GM23338 (cell line): ENCODE results near the gene TJP1. TPM values are rescaled to one million over a fixed set of nuclear protein-coding genes. Genes with fewer than 3 reads are reported as not detected.

ENCODE experiments used
- ATAC-seq: fragments of 200-7000 bp; cut with Tn5 transposase; 3 replicates; pipeline ENCODE4 v1.9.1; 2020
- DNase-seq: peaks from one replicate; pipeline ENCODE4 v3.0.0-alpha.2; 2015; ENCODE audit warnings: low spot score
- H2AFZ ChIP-seq: fragments of 200-600 bp; sonication (generic); 2 replicates; pipeline ENCODE4 v1.8.0; 2016; ENCODE audit warnings: antibody characterized with exemption, mild to moderate bottlenecking, moderate library complexity
- H3F3A ChIP-seq: fragments of 200-600 bp; sonication (generic); replicated peaks from 2 replicates; pipeline ENCODE4 v1.8.0; 2017; ENCODE audit warnings: antibody characterized with exemption, mixed run types, low read depth
- H3K27ac ChIP-seq: fragments of 200-600 bp; sonication (generic); 2 replicates; pipeline ENCODE4 v1.6.1; 2016; ENCODE audit warnings: low read depth
- H3K27me3 ChIP-seq: fragments of 200-600 bp; sonication (generic); 2 replicates; pipeline ENCODE4 v1.8.0; 2016; ENCODE audit warnings: mild to moderate bottlenecking, mixed run types, moderate library complexity; ENCODE audit not compliant: insufficient read depth
- H3K36me3 ChIP-seq: fragments of 200-600 bp; sonication (generic); 2 replicates; pipeline ENCODE4 v1.8.0; 2016; ENCODE audit warnings: mild to moderate bottlenecking; ENCODE audit not compliant: insufficient read depth
- H3K4me1 ChIP-seq: fragments of 200-600 bp; sonication (generic); 2 replicates; pipeline ENCODE4 v1.8.0; 2016; ENCODE audit warnings: mild to moderate bottlenecking, moderate library complexity; ENCODE audit not compliant: insufficient read depth
- H3K4me2 ChIP-seq: fragments of 200-600 bp; sonication (generic); 2 replicates; pipeline ENCODE4 v1.7.1; 2017; ENCODE audit warnings: mixed run types
- H3K4me3 ChIP-seq: fragments of 200-600 bp; sonication (generic); 2 replicates; pipeline ENCODE4 v1.6.1; 2016; ENCODE audit warnings: mixed run types
- H3K79me2 ChIP-seq: fragments of 200-600 bp; sonication (generic); replicated peaks from 2 replicates; pipeline ENCODE4 v1.8.0; 2017; ENCODE audit warnings: mild to moderate bottlenecking; ENCODE audit not compliant: insufficient read depth
- H3K9me2 ChIP-seq: fragments of 200-600 bp; sonication (generic); 2 replicates; pipeline ENCODE4 v1.8.0; 2017; ENCODE audit not compliant: insufficient read depth
- H4K20me1 ChIP-seq: fragments of 200-600 bp; sonication (generic); replicated peaks from 2 replicates; pipeline ENCODE4 v1.8.0; 2017; ENCODE audit warnings: mild to moderate bottlenecking; ENCODE audit not compliant: insufficient read depth
- H3K27ac Mint-ChIP-seq: 2 replicates; pipeline ENCODE4 v1.8.0; 2020; ENCODE audit warnings: inconsistent platforms, mild to moderate bottlenecking, moderate library complexity, mixed read lengths
- H3K27me3 Mint-ChIP-seq: 3 replicates; pipeline ENCODE4 v1.8.0; 2022; ENCODE audit warnings: low read depth, mild to moderate bottlenecking, moderate library complexity, mixed read lengths, inconsistent platforms; ENCODE audit not compliant: insufficient read depth, poor library complexity
- H3K36me3 Mint-ChIP-seq: 3 replicates; pipeline ENCODE4 v1.8.0; 2021; ENCODE audit warnings: low read depth, mild to moderate bottlenecking, inconsistent platforms, moderate library complexity, mixed read lengths
- H3K4me1 Mint-ChIP-seq: 3 replicates; pipeline ENCODE4 v1.8.0; 2020; ENCODE audit warnings: mild to moderate bottlenecking, inconsistent platforms, mixed read lengths
- H3K4me3 Mint-ChIP-seq: 3 replicates; pipeline ENCODE4 v1.8.0; 2021; ENCODE audit warnings: moderate library complexity, mild to moderate bottlenecking, inconsistent platforms, mixed read lengths
- H3K9me3 Mint-ChIP-seq: 3 replicates; pipeline ENCODE4 v1.8.0; 2020; ENCODE audit warnings: moderate library complexity, mild to moderate bottlenecking, inconsistent platforms, mixed read lengths
- EZH2 ChIP-seq: fragments of 200-600 bp; sonication (generic); IDR thresholded peaks from one replicate; pipeline ENCODE4 v1.8.0; 2017; ENCODE audit warnings: antibody characterized with exemption, mild to moderate bottlenecking, low read depth; ENCODE audit not compliant: unreplicated experiment
- JUNB ChIP-seq: IDR thresholded peaks from one replicate; pipeline ENCODE4 v1.6.1; 2016; ENCODE audit warnings: antibody characterized with exemption; ENCODE audit not compliant: unreplicated experiment
- POLR2AphosphoS5 ChIP-seq: IDR thresholded peaks from 2 replicates; pipeline ENCODE4 v1.6.1; 2016; ENCODE audit warnings: antibody characterized with exemption, low read depth
- REST ChIP-seq: IDR thresholded peaks from one replicate; pipeline ENCODE4 v1.6.1; 2018; ENCODE audit warnings: antibody characterized with exemption; ENCODE audit not compliant: unreplicated experiment
- ZNF114 ChIP-seq: fragments of 250-450 bp; sonication (Bioruptor Pico); IDR thresholded peaks from 2 replicates; pipeline ENCODE4 v1.5.0; 2020; ENCODE audit warnings: mild to moderate bottlenecking, moderate library complexity
- ZNF331 ChIP-seq: fragments of 250-450 bp; sonication (Bioruptor Pico); IDR thresholded peaks from 2 replicates; pipeline ENCODE4 v1.5.0; 2020; ENCODE audit warnings: low read depth, mild to moderate bottlenecking, moderate library complexity
- ZNF462 ChIP-seq: fragments of 250-450 bp; sonication (Bioruptor Pico); IDR thresholded peaks from 2 replicates; pipeline ENCODE4 v1.5.0; 2020; ENCODE audit warnings: mild to moderate bottlenecking, moderate library complexity
- polyA plus RNA-seq: library from polyadenylated mRNA; unstranded; fragments of >200 nt; fragmentation: Nextera tagmentation; extraction: Ambion mirVana; gene quantifications from 2 replicates; pipeline ENCODE4 v1.2.1, GENCODE V29; 2016
- total RNA-seq: library from RNA; depleted of rRNA; stranded (reverse); fragments of >200 nt; shearing (Covaris generic); gene quantifications from 2 replicates; pipeline ENCODE4 v1.2.3, GENCODE V29; 2014

Gene TJP1
- total and polyA plus RNA-seq, 2 experiments from 2014 or later: 76.2 to 116 TPM

- TF ChIP-seq REST (no peak), POLR2AphosphoS5 (no peak)
These were observed 139.9 kb downstream of the TJP1 start (continued) for GRCh38 chr15:29682361-29682760.

DNA sequence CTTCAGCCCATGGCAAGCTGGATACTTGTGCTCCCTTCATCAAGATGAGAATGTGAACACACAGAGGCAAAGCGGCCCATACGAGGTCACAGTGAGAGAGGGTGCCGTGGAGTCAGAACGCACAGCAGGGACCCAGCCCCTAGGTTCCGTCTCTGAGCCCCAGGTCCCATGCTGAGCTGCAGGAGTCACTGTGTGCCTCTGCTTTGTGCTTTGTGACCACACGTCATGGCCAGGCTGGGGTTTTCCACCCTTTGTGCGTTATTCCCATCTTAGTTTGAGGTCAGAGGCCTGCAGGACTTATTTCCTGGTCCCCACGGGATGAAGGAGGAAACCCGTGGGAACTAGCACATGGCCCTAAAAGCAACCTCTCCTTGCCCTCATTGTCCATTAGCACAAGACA, 140.3 kb downstream of the TJP1 start:
- no peaks in the 10 kb centered on the region for H3K79me2 ChIP-seq
- H3K4me1 ChIP-seq: peaks cover 6% of the 10 kb centered on the region; the same call in 1 of the 2 replicates
- H2AFZ ChIP-seq: no peak overlapping the region
- Mint-ChIP-seq H3K4me3 (no peak overlapping the region), H3K4me1 (peaks cover 9% of the 10 kb centered on the region), H3K9me3 (peaks cover 2% of the 10 kb centered on the region), H3K36me3 (no peaks in the 10 kb centered on the region; the same call in 2 of the 3 replicates), H3K27me3 (peaks cover 11% of the 10 kb centered on the region), H3K27ac (no peak overlapping the region)
- no peaks in the 10 kb centered on the region for H3K27me3 ChIP-seq
- H3K36me3 ChIP-seq: no peaks in the 10 kb centered on the region
- H3K4me2 ChIP-seq: no peak overlapping the region
- DNase-seq: no peak
- H3K27ac ChIP-seq: no peak overlapping the region
- H3K9me2 ChIP-seq: no peaks in the 10 kb centered on the region
- TF ChIP-seq ZNF114 (CRISPR knock-in tag) (no peak), ZNF331 (CRISPR knock-in tag) (no peak), EZH2 (no peak), ZNF462 (CRISPR knock-in tag) (no peak), JUNB (no peak), REST (no peak), POLR2AphosphoS5 (no peak)
- H3K4me3 ChIP-seq: no peak overlapping the region
- H3F3A ChIP-seq: no peaks in the 10 kb centered on the region
- ATAC-seq: no peak
- H4K20me1 ChIP-seq: no peaks in the 10 kb centered on the region
